GM10847 (cell line): ENCODE results near the gene AP1S1.

ENCODE experiments used
- POLR2A ChIP-seq: IDR thresholded peaks from 2 replicates; pipeline ENCODE4 v1.6.1; 2011; ENCODE audit not compliant: insufficient read length; ENCODE audit errors: extremely low read depth

The AP1S1 gene

GRCh38 chr7:101200504-101200861 lies 46.2 kb downstream of the AP1S1 start:
- no peak for TF ChIP-seq POLR2A

- no peak for TF ChIP-seq POLR2A
Measured at GRCh38 chr7:101200862-101201599, 46.8 kb downstream of the AP1S1 start, which contains the start of gene MOGAT3. Gene MOGAT3, minus strand, starts transcription at chr7:101201036. Its CDS starts 182 bp downstream, at chr7:101200854.

- no peak for TF ChIP-seq POLR2A
Measured at GRCh38 chr7:101201695-101202602, 47.7 kb downstream of the AP1S1 start.

- no peak for TF ChIP-seq POLR2A
Measured at GRCh38 chr7:101202603-101202918, 48.3 kb downstream of the AP1S1 start.

- TF ChIP-seq POLR2A = no peak
Measured at GRCh38 chr7:101205901-101206664, 51.8 kb downstream of the AP1S1 start.

- no peak for TF ChIP-seq POLR2A
Measured at GRCh38 chr7:101206665-101207042, 52.4 kb downstream of the AP1S1 start.

GRCh38 chr7:101207459-101207858 lies 53.2 kb downstream of the AP1S1 start:
- no peak for TF ChIP-seq POLR2A

- TF ChIP-seq POLR2A = no peak
Measured at GRCh38 chr7:101208794-101209193, 54.5 kb downstream of the AP1S1 start.

GRCh38 chr7:101210143-101210542 lies 55.9 kb downstream of the AP1S1 start:
- TF ChIP-seq POLR2A = no peak
